K562 (cell line): ENCODE measurements around the gene MRPL4. TPM values are rescaled to one million over a fixed set of nuclear protein-coding genes. Genes with fewer than 3 reads are reported as not detected.
A peak's percentile ranks its signal among the peaks of the same experiment; 100 is the strongest.

Experiments used
- ATAC-seq: fragments of 200-7000 bp; cut with Tn5 transposase; 3 replicates; pipeline ENCODE4 v1.9.1; 2020; ENCODE audit warnings: moderate library complexity
- BruUV-seq: library from RNA; stranded (reverse); fragments of 400-500 nt; replicated peaks from 2 replicates; lab custom pipeline; 2021; lab: Mats Ljungman, UMichigan
- CTCF ChIA-PET: fragments of 300-600 bp; formaldehyde crosslinking; extraction: SDS; loops from one replicate; lab custom pipeline; 2021; ENCODE audit warnings: low intra/inter-chr PET ratio; lab: Yijun Ruan, JAX
- POLR2A ChIA-PET: fragments of 300-600, 350-650 bp; sonication (Branson Sonifier 250); formaldehyde crosslinking; extraction: SDS; loops from one replicate; lab custom pipeline; 2021; ENCODE audit warnings: antibody characterized with exemption, inconsistent platforms; lab: Yijun Ruan, JAX
- DNase-seq, 4 experiments: peaks; one replicate each; pipeline versions ENCODE4 v3.0.0 to v3.0.0-alpha.2; 2011 to 2018; ENCODE audit warnings: low spot score in 3 of 4, mixed read lengths in 3 of 4; ENCODE audit errors: extremely low read depth in 1 of 4
- FAIRE-seq: peaks from 2 replicates; lab custom pipeline; 2011; peaks lifted over from hg19 to GRCh38; lab: Jason Lieb, UNC
- H2AFZ ChIP-seq: 2 replicates; pipeline ENCODE4 v1.6.0; 2011; ENCODE audit warnings: low read depth, low read length, control low read depth, inconsistent platforms
- H3K27ac ChIP-seq: fragments of 200-600 bp; 3 replicates; pipeline ENCODE4 v1.8.0; 2011; ENCODE audit warnings: low read depth, mild to moderate bottlenecking, control low read depth, inconsistent platforms, low read length, moderate library complexity, mixed read lengths; ENCODE audit errors: extremely low read depth
- H3K27me3 ChIP-seq, 2 experiments: fragments of 300-600 bp in 1 of 2; 2 replicates in 1 of 2; 3 replicates in 1 of 2; pipeline versions ENCODE4 v1.6.0 to v1.8.0; 2011; ENCODE audit warnings: inconsistent platforms in 2 of 2, low read length in 2 of 2, mild to moderate bottlenecking in 1 of 2, mixed read lengths in 1 of 2, moderate library complexity in 1 of 2; ENCODE audit not compliant: control insufficient read depth in 2 of 2, insufficient read depth in 2 of 2
- H3K36me3 ChIP-seq: fragments of 300-600 bp; 3 replicates; pipeline ENCODE4 v1.8.0; 2011; ENCODE audit warnings: mild to moderate bottlenecking, low read length, inconsistent platforms; ENCODE audit not compliant: control insufficient read depth, insufficient read depth
- H3K4me1 ChIP-seq, 2 experiments: fragments of 200-600 bp in 1 of 2; replicated peaks in 1 of 2; 2 replicates in 1 of 2; 3 replicates in 1 of 2; pipeline versions ENCODE4 v1.5.1 to v1.8.0; 2011; ENCODE audit warnings: inconsistent platforms in 2 of 2, low read length in 2 of 2, mild to moderate bottlenecking in 1 of 2, mixed read lengths in 1 of 2, moderate library complexity in 1 of 2; ENCODE audit not compliant: control insufficient read depth in 2 of 2, insufficient read depth in 2 of 2
- H3K4me2 ChIP-seq: 2 replicates; pipeline ENCODE4 v1.6.1; 2011; ENCODE audit warnings: low read length, control low read depth, inconsistent platforms, mixed read lengths; ENCODE audit not compliant: insufficient read depth
- H3K4me3 ChIP-seq: fragments of 200-600 bp; sonication (generic), shearing (Covaris generic); 2 replicates; pipeline ENCODE4 v1.5.1; 2016; ENCODE audit warnings: control low read depth, inconsistent platforms
- H3K79me2 ChIP-seq: fragments of 200-600 bp; 3 replicates; pipeline ENCODE4 v1.8.0; 2011; ENCODE audit warnings: low read length, inconsistent platforms; ENCODE audit not compliant: control insufficient read depth, insufficient read depth
- H3K9ac ChIP-seq, 2 experiments: 2 replicates each; pipeline versions ENCODE4 v1.6.0 to v1.6.1; 2011; ENCODE audit warnings: low read depth in 2 of 2, low read length in 2 of 2, control low read depth in 1 of 2, inconsistent platforms in 1 of 2, mild to moderate bottlenecking in 1 of 2, mixed read lengths in 1 of 2; ENCODE audit not compliant: insufficient read depth in 1 of 2
- H3K9me1 ChIP-seq: one replicate; pipeline ENCODE4 v1.6.0; 2011; ENCODE audit warnings: inconsistent platforms, mild to moderate bottlenecking, low read length, moderate library complexity; ENCODE audit not compliant: control insufficient read depth, insufficient read depth
- H3K9me3 ChIP-seq: replicated peaks from 2 replicates; pipeline ENCODE4 v1.5.1; 2011; ENCODE audit warnings: low read depth, low read length, inconsistent platforms; ENCODE audit not compliant: control insufficient read depth, insufficient read depth
- H4K20me1 ChIP-seq: replicated peaks from 2 replicates; pipeline ENCODE4 v1.6.1; 2011; ENCODE audit warnings: low read length, inconsistent platforms, mixed read lengths; ENCODE audit not compliant: control insufficient read depth, insufficient read depth
- HNRNPUL1 ChIP-seq: fragments of 200-400 bp; formaldehyde crosslinking; IDR thresholded peaks from 2 replicates; pipeline ENCODE4 v1.6.1; 2017; ENCODE audit warnings: low read length
- POLR2G ChIP-seq: fragments of 200-400 bp; formaldehyde crosslinking; IDR thresholded peaks from 2 replicates; pipeline ENCODE4 v1.6.1; 2017; ENCODE audit warnings: low read depth, mild to moderate bottlenecking, antibody characterized with exemption, low read length, moderate library complexity
- POLR2H ChIP-seq: IDR thresholded peaks from 2 replicates; pipeline ENCODE4 v1.6.1; 2016; ENCODE audit warnings: missing genetic modification characterization, low read depth, mild to moderate bottlenecking, control low read depth, missing compliant biosample characterization, moderate library complexity
- RBFOX2 ChIP-seq: fragments of 200-400 bp; formaldehyde crosslinking; IDR thresholded peaks from 2 replicates; pipeline ENCODE4 v1.6.1; 2017; ENCODE audit warnings: low read depth, mild to moderate bottlenecking, low read length, moderate library complexity
- U2AF2 ChIP-seq: fragments of 200-400 bp; formaldehyde crosslinking; optimal IDR thresholded peaks from 2 replicates; pipeline ENCODE3; 2017; ENCODE audit warnings: low read depth, mild to moderate bottlenecking, low read length
- ZNF507 ChIP-seq: conservative IDR thresholded peaks from 2 replicates; pipeline ENCODE4 v1.6.1; 2017; ENCODE audit warnings: missing genetic modification characterization, missing compliant biosample characterization
- WGBS: fragments of 100-300 bp; shearing (Covaris generic); methylation state at CpG from one replicate; pipeline ENCODE4 v1.1.6; 2016; ENCODE audit warnings: low coverage, mixed read lengths; ENCODE audit not compliant: insufficient coverage; ENCODE audit errors: missing lambda C conversion rate; 5-methylcytosine and 5-hydroxymethylcytosine counted together
- in situ Hi-C: fragments of 300-500 bp; cut with MboI; formaldehyde crosslinking; loops from 4 replicates; pipeline ENCODE4 v1.15.0; 2018; ENCODE audit warnings: inconsistent platforms, mixed read lengths
- intact Hi-C: fragments of 100-400 bp; cut with micrococcal nuclease; formaldehyde crosslinking; loops from 2 replicates; pipeline ENCODE4 v1.14.2; 2022
- polyA plus RNA-seq, 8 experiments: library from polyadenylated mRNA; depleted of rRNA in 4 of 8; stranded (reverse) in 5 of 8; unstranded in 3 of 8; fragments of >200 nt; fragmentation: Nextera tagmentation in 2 of 8; fragmentation: Illumina TruSeq in 1 of 8; extraction: Ambion mirVana in 2 of 8; extraction: Trizol in 1 of 8; gene quantifications; 2 replicates each; pipeline versions ENCODE4 v1.2.1 to v1.2.3, GENCODE V29; 2011 to 2014; ENCODE audit warnings: inconsistent platforms in 1 of 8, missing spikeins in 1 of 8
- total RNA-seq, 7 experiments: library from RNA; depleted of rRNA in 6 of 7; stranded (reverse); fragments of >200 nt in 6 of 7; fragmentation: Illumina TruSeq in 2 of 7; extraction: Trizol in 2 of 7; gene quantifications; 2 replicates each; pipeline versions ENCODE4 v1.2.1 to v1.2.3, GENCODE V29; 2011 to 2021; ENCODE audit warnings: low replicate concordance in 1 of 7
- TF ChIP-seq, protein P1 (sequence below): fragments of 450-650 bp; formaldehyde crosslinking; conservative IDR thresholded peaks from 2 replicates; pipeline ENCODE4 v1.4.0; 2022; ENCODE audit warnings: mild to moderate bottlenecking, missing genetic modification characterization

The MRPL4 gene
- total and polyA plus RNA-seq, 9 of the 15 experiments (the other 6 are each of a cell fraction or from before 2014, with no cell fraction given): 1.4 to 239 (median 64.9) TPM

- TF ChIP-seq ZNF507 (tag): no peak
- TF ChIP-seq POLR2H (tag): no peak
- TF ChIP-seq U2AF2: no peak
- TF ChIP-seq, protein P1, sequence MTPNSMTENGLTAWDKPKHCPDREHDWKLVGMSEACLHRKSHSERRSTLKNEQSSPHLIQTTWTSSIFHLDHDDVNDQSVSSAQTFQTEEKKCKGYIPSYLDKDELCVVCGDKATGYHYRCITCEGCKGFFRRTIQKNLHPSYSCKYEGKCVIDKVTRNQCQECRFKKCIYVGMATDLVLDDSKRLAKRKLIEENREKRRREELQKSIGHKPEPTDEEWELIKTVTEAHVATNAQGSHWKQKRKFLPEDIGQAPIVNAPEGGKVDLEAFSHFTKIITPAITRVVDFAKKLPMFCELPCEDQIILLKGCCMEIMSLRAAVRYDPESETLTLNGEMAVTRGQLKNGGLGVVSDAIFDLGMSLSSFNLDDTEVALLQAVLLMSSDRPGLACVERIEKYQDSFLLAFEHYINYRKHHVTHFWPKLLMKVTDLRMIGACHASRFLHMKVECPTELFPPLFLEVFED (CRISPR knock-in tag): no peak
- TF ChIP-seq POLR2G: peak; percentile 51
- peak; percentile 40 for TF ChIP-seq RBFOX2
- no peak for TF ChIP-seq HNRNPUL1
- TF ChIP-seq, all 486 proteins: peak for 2
- DNase-seq (no peak), FAIRE-seq (no peak), ATAC-seq (no peak)
- Histone ChIP-seq H3K4me2 (no peak overlapping the region), H4K20me1 (no peaks in the 10 kb centered on the region; the same call in 1 of the 2 replicates), H3K79me2 (peaks cover 28% of the 10 kb centered on the region), H3K36me3 (peaks cover 60% of the 10 kb centered on the region), H3K27me3 (no peaks in the 10 kb centered on the region), H3K9ac (no peak overlapping the region), H3K4me1 (peaks cover 9 to 55% of the 10 kb centered on the region in 2 experiments; a peak in 4 of 5 replicates), H3K4me3 (no peak overlapping the region), H3K9me1 (no peaks in the 10 kb centered on the region), H3K27ac (no peak overlapping the region), H2AFZ (no peak overlapping the region), H3K9me3 (no peaks in the 10 kb centered on the region)
- CTCF ChIA-PET: no interaction called here
- 94% methylated on average over 12 of the region's 18 CpGs for WGBS
- POLR2A ChIA-PET: no interaction called here
- in situ Hi-C loops: no loop called here
- BruUV-seq: no TSS peak
- intact Hi-C loops: no loop called here
Measured at GRCh38 chr19:10256551-10256950, 4.5 kb downstream of the MRPL4 start.
